GM19240 (cell line): ENCODE results near the gene C18orf32.
A peak's percentile ranks its signal among the peaks of the same experiment; 100 is the strongest.
"Not testable (repeated sequence)": the region's sequence is repeated elsewhere in the genome, so short reads cannot be mapped to it uniquely, and the experiment has no call there.

Experiments
- DNase-seq: peaks from one replicate; pipeline ENCODE4 v3.0.0; 2011; ENCODE audit warnings: low spot score; ENCODE audit not compliant: insufficient read length

C18orf32 gene

GRCh38 chr18:49500201-49500921, 13.3 kb upstream of the C18orf32 start:
- DNase-seq = no peak

GRCh38 chr18:49499046-49499637, 12.1 kb upstream of the C18orf32 start:
- DNase-seq = no peak

GRCh38 chr18:49495480-49495879, 8.4 kb upstream of the C18orf32 start:
- DNase-seq = no peak

GRCh38 chr18:49495076-49495475, 8.0 kb upstream of the C18orf32 start:
- DNase-seq = no peak

GRCh38 chr18:49494660-49495059, 7.6 kb upstream of the C18orf32 start:
- DNase-seq = no peak

GRCh38 chr18:49492694-49493033, 5.6 kb upstream of the C18orf32 start:
- DNase-seq = no peak

- DNase-seq = peak; percentile 85
These were observed 5.0 kb upstream of the C18orf32 start, which contains the start of gene RPL17 for GRCh38 chr18:49491857-49492693. Gene RPL17 (minus strand): TSS chr18:49492465.

GRCh38 chr18:49491534-49491856, 4.5 kb upstream of the C18orf32 start:
- no peak for DNase-seq

- DNase-seq = no peak
These were observed 3.3 kb upstream of the C18orf32 start for GRCh38 chr18:49490246-49490762.

GRCh38 chr18:49487711-49488310, 777 bp upstream of the C18orf32 start:
- DNase-seq = no peak

GRCh38 chr18:49486606-49486952, 455 bp downstream of the C18orf32 start:
- DNase-seq = no peak

- DNase-seq = no peak
These were observed 900 bp downstream of the C18orf32 start for GRCh38 chr18:49486134-49486533.

- DNase-seq = no peak
These were observed 3.8 kb downstream of the C18orf32 start for GRCh38 chr18:49483198-49483597.

GRCh38 chr18:49481907-49482306, 5.1 kb downstream of the C18orf32 start:
- no peak for DNase-seq

GRCh38 chr18:49481317-49481716, 5.7 kb downstream of the C18orf32 start:
- no peak for DNase-seq

GRCh38 chr18:49479381-49480137, 7.5 kb downstream of the C18orf32 start:
- DNase-seq = no peak

- DNase-seq = no peak
These were observed 10.2 kb downstream of the C18orf32 start for GRCh38 chr18:49476664-49477411.

GRCh38 chr18:49474935-49475334, 12.1 kb downstream of the C18orf32 start:
- not testable (repeated sequence) for DNase-seq

GRCh38 chr18:49473721-49474120, 13.3 kb downstream of the C18orf32 start:
- no peak for DNase-seq

GRCh38 chr18:49472459-49472858, 14.6 kb downstream of the C18orf32 start:
- no peak for DNase-seq
